AG10803 (cell line): ENCODE data around the gene CNTNAP2.

Experiments
- DNase-seq: peaks from one replicate; pipeline ENCODE4 v3.0.0; 2010; ENCODE audit warnings: low read depth
- H3K4me3 ChIP-seq: 2 replicates; pipeline ENCODE4 v1.5.1; 2011; ENCODE audit warnings: mild to moderate bottlenecking, low read length, control low read depth
- TF ChIP-seq, protein P1 (sequence below): conservative IDR thresholded peaks from 2 replicates; pipeline ENCODE4 v1.5.1; 2011; ENCODE audit warnings: mild to moderate bottlenecking, low read length, control low read depth, inconsistent platforms

The CNTNAP2 gene

DNA sequence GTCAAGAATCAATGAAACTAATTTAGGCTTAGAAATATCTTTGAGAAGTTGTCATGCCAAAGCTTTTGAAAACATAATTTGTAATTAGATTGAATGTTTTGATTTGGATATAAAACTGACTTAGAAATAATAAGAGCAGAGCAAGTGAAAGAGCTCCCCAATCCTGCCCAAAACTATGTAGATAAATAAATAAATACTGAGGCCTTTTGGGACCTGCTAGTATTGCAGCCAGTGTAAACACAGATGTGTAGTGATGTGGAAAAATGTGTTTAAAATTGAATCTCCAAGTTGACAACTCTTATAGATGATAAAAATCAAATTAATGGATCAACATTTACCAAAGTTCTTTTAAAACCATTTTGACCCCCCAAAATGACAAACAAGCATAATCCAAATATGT, 896.1 kb downstream of the CNTNAP2 start:
- no peak overlapping the region for H3K4me3 ChIP-seq
- TF ChIP-seq, protein P1, sequence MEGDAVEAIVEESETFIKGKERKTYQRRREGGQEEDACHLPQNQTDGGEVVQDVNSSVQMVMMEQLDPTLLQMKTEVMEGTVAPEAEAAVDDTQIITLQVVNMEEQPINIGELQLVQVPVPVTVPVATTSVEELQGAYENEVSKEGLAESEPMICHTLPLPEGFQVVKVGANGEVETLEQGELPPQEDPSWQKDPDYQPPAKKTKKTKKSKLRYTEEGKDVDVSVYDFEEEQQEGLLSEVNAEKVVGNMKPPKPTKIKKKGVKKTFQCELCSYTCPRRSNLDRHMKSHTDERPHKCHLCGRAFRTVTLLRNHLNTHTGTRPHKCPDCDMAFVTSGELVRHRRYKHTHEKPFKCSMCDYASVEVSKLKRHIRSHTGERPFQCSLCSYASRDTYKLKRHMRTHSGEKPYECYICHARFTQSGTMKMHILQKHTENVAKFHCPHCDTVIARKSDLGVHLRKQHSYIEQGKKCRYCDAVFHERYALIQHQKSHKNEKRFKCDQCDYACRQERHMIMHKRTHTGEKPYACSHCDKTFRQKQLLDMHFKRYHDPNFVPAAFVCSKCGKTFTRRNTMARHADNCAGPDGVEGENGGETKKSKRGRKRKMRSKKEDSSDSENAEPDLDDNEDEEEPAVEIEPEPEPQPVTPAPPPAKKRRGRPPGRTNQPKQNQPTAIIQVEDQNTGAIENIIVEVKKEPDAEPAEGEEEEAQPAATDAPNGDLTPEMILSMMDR = no peak
- DNase-seq = no peak

DNA sequence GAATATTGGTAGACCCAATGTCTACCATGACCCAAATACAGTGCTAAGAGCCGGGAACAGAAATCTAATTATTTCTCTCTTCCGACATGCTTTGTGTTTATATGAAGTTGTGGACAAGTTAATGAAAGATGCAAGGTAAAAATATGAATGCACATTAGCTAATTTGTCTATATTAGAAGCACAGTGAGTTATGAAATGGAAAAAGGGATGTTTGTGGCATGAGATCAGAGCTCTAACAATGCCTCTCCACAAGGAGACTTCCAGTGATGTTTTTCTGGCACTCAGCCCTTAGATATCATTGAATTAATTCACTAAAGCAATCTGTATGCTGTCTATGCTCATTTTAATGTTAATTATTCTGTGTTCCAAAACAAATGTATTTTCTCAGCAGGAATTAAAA, 897.2 kb downstream of the CNTNAP2 start:
- peak; percentile 22 for DNase-seq
- no peak overlapping the region for H3K4me3 ChIP-seq
- TF ChIP-seq, protein P1 = no peak

DNA sequence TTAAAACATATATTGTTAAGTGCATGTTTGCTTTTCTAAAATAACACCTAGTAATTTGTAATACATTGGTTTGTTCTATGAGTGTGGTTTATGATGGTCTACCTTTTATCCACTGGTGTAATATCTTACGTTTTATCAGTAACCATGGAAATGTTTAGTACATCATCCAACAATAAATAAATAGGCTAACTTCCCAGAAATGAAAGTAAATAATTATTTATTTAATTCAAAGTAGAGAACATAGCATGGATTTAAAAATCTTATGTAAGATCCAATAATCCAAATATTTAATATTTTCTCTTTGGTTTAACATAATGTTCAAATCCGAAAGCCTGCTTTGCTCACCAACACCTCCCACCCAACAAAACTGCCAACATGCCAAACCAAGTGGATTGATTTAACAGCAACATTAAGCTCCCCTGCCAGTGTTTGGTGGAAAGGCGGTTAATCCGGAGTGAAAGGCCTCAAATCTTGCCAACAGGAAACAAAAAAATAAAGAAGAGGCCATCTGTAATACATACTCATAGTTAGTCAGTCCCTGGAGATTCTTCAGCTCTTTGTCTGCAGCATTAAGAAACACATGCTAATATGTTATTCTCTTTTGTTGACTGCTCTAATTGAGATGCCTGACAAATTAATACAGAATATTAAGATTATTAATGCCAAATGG, 897.8 kb downstream of the CNTNAP2 start:
- no peak for DNase-seq
- TF ChIP-seq, protein P1 = no peak
- H3K4me3 ChIP-seq = no peak overlapping the region

DNA sequence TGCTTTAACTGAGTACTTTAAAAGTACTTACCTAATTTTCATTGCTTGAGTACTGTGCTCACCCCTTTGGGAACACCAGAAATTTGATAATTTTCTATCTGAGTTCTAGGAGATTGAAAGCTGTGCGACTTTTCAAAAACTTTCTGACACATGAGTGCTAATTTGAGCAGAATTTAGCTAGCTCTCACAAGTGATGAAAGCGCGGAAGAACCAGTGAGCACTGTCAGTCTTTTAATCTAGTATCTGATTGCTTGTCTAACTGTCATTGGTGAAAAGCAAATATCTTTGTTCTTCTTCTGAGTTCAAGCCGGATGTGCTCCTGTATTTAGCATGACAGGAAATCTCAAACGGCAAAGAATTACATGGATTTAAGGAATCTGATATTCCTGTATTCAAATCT, 899.4 kb downstream of the CNTNAP2 start:
- H3K4me3 ChIP-seq = no peak overlapping the region
- TF ChIP-seq, protein P1 = no peak
- DNase-seq = no peak

DNA sequence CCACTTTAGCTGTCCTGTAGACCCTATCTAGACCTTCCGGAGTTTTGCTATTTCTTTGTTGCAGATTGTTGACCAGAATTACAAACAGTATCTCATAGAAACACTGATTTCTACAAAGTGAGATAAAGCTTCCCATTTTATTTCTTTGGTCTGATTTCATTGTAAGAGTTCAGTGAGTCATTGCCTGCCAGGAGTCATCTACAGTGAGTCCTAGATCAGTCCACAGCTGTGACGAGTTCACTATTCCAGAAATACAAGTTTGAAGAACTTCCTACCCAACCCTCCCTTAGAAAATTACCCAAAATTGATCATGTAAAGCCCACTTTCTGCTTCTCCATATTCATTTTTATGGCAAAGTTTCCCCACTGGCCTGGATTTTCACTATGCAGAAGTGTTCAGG, 905.5 kb downstream of the CNTNAP2 start:
- TF ChIP-seq, protein P1 = no peak
- no peak for DNase-seq

DNA sequence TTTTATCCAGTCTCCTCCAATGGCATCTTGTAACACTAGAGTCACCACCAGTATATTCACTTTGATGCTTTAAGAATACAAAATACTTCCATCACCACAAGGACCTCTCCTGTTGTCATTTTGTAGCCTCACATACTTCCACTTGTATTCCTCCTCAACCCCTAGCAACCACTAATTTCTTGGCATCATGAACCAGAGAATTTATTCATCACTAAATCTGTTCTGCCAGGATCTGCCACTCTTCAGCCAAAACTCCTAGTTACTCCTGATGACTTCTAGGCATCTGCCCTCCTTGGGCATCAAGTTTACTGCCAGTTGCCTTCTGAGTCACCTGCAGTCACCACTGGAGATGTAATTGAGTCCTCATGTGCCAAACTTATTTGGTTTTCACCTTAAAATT, 906.8 kb downstream of the CNTNAP2 start:
- no peak for DNase-seq
- TF ChIP-seq, protein P1 = no peak
- no peak overlapping the region for H3K4me3 ChIP-seq

More for the DNA sequence above, 905.5 kb downstream of the CNTNAP2 start:
- no peak overlapping the region for H3K4me3 ChIP-seq

DNA sequence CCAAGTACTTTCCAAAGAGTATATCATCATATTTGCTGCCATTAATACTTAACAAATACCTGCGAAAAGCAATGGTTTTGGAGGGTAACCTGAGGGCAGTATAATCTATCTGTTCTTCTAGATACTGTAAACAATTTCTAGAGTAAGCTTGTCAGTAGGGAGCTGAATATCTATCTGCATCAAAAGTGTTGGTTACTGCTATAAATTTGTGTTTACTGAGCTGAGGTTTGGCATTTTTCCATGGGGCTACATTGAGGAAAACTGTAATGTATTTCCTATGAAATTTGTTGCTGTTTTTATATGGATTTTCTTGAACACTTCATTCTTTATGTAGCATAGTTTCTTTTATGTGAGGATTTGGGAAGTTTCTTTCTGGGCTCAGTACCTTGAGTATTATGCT, 913.4 kb downstream of the CNTNAP2 start:
- TF ChIP-seq, protein P1 = no peak
- no peak for DNase-seq
- no peak overlapping the region for H3K4me3 ChIP-seq
